OCI-LY7 (cell line): ENCODE measurements around the gene NUP133.

ENCODE experiments used
- EZH2phosphoT487 ChIP-seq: fragments of 200-600 bp; sonication (generic); IDR thresholded peaks from 2 replicates; pipeline ENCODE4 v1.6.1; 2018; ENCODE audit warnings: low read depth, borderline replicate concordance, mild to moderate bottlenecking, mixed run types, antibody characterized with exemption, low read length, moderate library complexity, mixed read lengths
- TF ChIP-seq, protein P1 (sequence below): fragments of 200-600 bp; sonication (generic); conservative IDR thresholded peaks from 2 replicates; pipeline ENCODE4 v1.5.1; 2014; ENCODE audit warnings: mild to moderate bottlenecking, antibody characterized with exemption, low read length, moderate library complexity, mixed read lengths

DNA sequence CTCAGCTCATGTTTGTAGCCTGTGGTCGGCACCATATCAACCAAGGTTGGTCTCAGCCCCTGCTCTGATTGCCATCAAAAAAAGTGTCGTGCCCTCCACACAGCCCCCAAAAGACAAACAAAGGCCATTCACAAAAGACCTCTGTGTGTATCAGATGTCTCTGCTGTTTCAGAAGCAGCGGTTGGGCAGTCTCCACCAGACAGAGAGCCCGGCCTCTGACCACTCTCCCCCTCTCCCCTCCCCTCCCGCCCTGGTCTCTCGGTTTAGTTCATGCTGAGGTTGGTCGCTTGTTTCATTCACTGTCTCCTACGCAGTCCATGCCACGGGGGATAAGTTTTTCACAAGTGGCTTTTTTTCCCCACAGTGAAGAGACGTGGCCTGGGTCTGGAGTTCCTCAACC, 101.3 kb downstream of the NUP133 start:
- TF ChIP-seq, protein P1, sequence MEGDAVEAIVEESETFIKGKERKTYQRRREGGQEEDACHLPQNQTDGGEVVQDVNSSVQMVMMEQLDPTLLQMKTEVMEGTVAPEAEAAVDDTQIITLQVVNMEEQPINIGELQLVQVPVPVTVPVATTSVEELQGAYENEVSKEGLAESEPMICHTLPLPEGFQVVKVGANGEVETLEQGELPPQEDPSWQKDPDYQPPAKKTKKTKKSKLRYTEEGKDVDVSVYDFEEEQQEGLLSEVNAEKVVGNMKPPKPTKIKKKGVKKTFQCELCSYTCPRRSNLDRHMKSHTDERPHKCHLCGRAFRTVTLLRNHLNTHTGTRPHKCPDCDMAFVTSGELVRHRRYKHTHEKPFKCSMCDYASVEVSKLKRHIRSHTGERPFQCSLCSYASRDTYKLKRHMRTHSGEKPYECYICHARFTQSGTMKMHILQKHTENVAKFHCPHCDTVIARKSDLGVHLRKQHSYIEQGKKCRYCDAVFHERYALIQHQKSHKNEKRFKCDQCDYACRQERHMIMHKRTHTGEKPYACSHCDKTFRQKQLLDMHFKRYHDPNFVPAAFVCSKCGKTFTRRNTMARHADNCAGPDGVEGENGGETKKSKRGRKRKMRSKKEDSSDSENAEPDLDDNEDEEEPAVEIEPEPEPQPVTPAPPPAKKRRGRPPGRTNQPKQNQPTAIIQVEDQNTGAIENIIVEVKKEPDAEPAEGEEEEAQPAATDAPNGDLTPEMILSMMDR = no peak
- TF ChIP-seq EZH2phosphoT487 = no peak
